Endometrial microvascular endothelial cells (primary cell): ENCODE measurements around the gene RUNX3. TPM values are rescaled to one million over a fixed set of nuclear protein-coding genes. Genes with fewer than 3 reads are reported as not detected.
"Not testable (repeated sequence)": the region's sequence is repeated elsewhere in the genome, so short reads cannot be mapped to it uniquely, and the experiment has no call there.

ENCODE experiments used
- in situ Hi-C: cut with HindIII; loops from 2 replicates; pipeline ENCODE4 v1.10.0; 2017; ENCODE audit warnings: low sequenced_read_pairs, low pct_unique_long_range_greater_than_20kb; ENCODE audit errors: inconsistent ontology term
- total RNA-seq: library from RNA; depleted of rRNA; stranded (reverse); fragments of >200 nt; gene quantifications from one replicate; pipeline ENCODE4 v1.2.3, GENCODE V29; 2015; ENCODE audit errors: inconsistent ontology term

The RUNX3 gene
- total RNA-seq, 1 donor from 2014 or later = not detected

DNA sequence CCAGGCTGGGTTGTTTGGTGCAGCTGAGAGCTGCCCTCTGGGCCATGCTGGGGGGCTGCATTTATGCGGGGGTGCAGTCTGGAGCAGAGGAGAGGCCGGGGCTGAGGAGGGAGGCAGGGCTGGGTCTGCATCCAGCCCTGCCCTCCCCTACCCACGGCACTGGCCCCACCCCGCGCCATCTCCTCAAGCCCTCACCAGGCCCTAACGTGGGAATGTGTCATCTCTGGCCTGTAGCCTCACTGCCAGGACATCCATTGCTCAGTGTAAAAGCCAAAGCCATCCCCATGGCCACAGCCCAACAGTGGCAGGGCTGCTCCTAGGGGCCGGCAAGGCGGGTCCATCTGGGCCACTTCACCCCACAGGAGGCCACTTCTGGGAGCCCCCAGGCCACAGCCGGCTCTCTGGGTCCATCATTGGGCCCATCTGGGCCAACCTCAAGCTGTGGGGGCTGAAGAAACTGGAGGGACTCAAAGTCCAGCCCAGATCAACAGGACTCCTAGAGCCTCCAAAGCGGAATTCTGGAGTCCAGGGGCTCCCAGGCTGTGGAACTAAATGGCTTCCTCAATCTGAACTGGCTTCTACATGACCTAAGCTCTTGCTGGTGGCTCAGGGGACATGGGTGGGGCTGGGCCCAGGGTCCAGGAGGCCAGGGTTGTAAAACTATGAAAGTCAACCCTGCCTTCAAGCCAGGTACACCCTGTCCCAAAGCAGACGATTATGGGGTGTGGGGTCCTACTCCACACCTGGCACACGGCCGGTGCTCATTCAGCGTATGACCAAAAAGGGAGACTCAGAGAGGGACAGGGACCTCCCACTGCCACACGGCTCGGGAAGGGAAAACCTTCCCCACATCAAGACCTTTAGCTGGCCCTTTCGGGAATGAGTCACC lies 32.6 kb downstream of the RUNX3 start:
- in situ Hi-C loops = no loop called here

DNA sequence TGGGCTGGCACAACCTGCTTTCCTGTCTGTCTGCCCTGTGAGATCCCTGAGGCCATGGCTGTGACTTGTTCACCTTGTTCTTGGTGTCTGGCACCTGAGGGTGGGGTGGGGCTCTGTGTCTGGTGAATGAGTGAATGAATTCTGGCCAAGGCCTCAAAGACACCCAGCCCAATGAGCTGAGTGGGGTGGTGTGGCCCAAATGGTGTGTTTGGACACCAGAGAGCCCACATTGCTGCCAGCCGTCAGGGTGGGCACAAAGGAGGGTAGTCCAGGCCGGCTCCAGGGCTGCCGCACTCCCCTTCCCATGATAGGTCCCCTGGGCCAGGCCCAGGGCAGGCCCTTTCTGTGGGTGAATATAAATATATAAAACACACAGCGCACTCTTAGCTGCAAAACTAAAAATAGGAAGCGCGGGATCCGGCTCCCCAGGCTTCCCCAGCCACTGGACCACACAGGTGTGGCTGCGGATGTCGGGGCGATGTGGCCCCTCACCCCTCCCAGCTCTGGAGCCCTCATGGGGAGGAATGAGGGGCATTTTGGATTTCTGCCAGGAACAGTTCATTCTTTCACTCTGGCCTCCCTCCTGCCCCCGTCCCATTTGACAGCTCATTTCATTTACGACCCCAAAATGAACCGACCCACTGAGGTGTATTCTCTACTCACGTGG lies 33.3 kb downstream of the RUNX3 start:
- in situ Hi-C loops = no loop called here

DNA sequence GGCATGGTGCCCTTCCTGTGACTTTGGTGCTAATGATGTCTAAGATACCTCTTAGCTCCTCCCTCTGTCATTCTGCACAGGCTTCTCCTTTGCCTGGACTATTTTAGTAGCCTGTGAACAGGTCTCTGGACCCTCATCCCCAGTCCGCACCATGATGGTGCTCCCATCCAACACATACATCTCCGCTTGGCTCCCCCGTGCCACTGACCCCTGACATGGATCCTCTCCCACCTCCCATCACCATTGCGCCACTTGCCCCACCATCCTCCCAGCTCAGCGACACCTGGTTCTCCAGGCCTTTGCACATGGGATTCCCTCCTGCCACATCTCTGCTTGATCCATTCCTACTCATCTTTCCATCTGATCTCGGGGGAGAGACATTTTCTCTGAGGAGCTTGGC lies 33.9 kb downstream of the RUNX3 start:
- in situ Hi-C loops = no loop called here

DNA sequence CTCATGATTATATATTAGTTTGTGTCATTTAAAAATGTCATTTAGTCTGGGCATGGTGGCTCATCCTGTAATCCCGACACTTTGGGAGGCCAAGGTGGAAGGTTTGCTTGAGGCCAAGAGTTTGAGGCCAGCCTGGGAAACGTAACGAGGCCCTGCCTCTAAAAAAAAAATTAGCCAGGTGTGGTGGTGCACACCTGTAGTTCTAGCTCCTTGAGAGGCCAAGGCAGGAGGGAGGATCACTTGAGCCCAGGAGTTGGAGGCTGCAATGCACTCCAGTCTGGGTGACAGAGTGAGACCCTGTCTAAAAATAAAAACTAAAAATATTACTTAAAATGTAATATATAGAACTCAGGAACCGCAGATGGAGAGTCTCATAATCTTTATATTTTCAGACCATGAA lies 34.6 kb downstream of the RUNX3 start:
- in situ Hi-C loops = no loop called here

DNA sequence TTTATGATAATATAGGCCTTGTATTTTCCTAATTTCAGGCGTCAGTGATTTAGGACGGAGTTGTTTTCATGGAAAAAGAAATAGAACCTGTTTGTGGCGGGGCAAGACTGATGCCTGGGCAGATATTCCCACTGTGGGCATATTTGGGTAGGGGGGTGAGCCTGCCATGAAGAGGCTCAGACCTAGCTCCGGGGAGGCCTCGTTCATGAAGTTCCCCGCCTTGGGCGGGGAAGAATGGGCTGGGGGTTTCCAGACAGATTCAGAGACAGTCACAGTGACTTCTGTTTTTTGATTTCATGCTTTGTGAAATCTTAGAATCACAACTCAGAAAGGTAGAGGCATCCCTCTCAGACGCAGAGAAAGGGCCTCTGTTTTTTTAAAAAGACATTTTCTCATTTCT lies 36.1 kb downstream of the RUNX3 start:
- in situ Hi-C loops = no loop called here

DNA sequence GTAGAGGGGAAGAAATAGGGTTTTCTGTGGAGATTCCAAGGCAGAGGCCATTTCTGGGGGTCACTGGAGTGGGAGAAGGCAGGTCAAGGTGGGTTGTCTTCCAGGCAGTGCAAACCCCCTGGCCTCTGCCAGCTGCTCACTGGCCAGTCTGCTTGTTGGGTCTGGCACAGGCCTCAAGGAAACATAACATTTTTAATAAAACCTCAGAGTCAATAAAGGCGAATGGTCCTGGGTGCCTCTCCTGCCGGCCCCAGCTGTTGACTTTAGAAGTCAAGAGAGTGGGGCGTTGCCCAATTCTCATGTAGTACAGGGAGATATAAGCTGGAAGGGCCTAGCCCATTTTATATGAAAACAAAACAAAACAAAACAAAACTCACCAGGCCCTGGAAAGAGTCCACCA lies 36.6 kb downstream of the RUNX3 start:
- in situ Hi-C loops = no loop called here

DNA sequence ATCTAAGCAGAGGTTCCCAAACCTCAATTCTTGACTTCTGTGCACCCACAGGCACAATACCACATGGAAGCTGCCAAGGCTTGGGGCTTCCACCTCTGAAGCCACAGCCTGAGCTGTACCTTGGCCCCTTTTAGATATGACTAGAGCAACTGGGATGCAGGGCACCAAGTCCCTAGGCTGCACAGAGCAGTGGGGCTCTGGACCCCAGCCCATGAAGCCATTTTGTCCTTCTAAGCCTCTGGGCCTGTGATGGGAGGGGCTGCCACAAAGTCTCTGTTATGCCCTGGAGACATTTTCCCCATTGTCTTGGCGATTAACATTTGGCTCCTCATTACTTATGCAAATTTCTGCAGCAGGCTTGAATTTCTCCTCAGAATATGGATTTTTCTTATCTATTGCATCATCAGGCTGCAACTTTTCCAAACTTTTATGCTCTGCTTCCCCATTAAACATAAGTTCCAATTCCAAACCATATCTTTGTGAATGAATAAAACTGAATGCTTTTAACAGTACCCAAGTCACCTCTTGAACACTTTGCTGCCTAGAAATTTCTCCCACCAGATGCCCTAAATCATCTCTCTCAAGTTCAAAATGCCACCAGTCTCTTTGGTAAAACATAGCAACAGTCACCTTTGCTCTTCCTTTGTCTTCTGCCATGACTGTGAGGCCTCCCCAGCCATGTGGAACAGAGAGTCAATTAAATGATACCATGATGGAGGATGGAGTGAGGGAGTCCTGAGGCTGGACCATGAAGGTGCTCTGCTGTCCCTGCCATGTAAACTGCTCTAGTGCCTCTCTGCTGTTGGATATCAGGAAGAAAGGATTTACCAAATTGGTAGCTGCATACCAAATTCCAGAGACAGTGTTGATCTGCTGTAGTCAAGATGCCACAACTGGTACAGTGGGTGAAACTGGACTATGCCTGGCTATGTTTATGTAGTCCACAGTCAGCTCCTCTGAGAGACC lies 37.6 kb downstream of the RUNX3 start:
- in situ Hi-C loops = no loop called here

DNA sequence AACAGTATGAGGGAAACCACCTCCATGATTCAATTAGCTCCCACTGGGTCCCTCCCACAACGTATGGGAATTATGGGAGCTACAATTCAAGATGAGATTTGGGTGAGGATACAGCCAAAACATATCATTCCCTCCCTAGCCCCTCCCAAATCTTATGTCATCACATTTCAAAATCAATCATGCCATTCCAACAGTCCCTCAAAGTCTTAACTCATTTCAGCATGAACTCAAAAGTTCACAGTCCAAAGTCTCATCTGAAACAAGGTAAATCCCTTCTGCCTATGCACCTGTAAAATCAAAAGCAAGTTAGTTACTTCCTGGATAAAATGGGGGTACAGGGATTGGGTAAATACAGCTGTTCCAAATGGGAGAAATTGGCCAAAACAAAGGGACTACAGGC lies 38.7 kb downstream of the RUNX3 start:
- in situ Hi-C loops = not testable (repeated sequence)

DNA sequence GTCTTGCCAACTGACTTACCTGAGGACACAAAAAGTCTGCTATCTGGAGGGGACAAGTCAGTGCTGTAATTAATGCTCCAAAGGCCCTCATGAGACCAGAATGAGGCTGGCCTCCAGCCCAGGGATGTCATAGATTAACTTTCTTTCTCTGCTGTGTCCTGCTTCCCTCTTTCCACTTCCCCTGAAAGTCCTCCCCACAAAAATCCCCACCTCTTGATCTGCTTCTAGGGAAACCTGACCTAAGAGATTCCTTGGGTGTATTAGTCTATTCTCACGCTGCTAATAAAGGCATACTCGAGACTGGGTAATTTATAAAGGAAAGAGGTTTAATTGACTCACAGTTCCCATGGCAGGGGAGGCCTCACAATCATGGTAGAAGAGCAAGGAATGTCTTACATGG lies 39.2 kb downstream of the RUNX3 start:
- in situ Hi-C loops = no loop called here

DNA sequence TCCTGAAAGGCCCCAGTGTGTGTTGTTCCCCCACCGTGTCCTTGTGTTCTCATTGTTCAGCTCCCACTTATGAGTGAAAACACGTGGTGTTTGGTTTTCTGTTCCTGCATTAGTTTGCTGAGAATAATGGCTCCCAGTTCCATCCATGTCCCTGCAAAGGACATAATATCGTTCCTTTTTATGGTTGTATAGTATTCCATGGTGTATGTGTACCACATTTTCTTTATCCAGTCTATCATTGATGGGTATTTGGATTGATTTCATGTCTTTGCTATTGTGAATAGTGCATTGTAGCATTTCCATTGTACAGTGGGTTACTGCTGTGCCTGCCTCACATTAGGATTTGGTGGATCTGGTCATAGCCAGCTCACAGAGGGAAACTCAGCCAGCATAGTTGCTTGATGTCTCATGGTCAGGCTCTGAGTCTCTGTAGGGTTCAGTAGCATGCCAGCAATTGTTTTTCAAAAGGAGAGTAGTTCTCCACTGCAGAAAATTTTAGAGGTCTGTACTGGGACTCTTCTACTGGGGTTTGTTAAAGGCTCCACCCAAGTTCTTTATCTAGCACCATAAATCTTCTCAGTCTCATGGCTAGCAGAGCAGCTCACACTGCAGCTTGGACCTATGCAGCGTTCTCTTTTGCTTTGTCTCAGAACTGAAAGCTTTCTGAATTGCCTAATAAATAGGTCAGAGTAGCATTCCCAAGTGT lies 41.0 kb downstream of the RUNX3 start:
- in situ Hi-C loops = no loop called here

DNA sequence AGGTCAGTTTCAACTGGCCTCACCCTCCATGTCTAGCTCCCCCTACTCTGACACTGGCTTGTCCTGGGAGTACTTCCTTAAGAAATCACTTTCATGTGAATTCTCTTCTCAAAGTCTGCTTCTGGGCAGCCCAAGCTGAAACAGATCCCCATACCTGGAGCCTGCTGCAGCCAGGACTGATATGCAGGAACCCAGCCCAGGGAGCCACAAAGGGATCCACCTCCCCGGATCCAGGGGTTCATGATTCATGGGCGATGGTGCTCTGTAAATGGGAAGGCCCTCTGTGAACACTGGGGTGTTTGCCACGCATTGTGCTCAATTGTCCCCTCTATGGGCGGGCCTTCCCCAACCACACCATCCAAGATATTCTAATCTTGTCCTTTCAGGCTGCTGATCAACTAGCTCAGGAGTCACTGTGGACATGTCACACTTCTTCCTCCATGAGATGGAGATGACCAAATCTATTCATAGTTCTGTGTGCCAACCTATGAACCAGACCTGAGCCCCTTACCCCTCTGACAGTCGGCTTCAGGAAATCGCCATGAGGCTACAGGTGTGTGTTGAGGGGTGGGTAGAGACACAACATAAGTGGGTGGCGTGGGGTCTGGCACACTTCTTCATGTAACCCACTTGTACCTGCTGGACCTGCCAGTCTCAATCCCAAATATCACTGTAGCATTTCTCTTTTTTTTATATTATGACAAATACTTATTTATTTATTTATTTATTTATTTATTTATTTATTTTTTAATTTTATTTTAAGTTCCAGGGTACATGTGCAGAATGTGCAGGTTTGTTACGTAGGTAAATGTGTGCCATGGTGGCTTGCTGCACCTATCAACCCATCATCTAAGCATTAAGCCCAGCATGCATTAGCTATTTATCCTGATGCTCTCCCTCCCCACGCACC lies 41.8 kb downstream of the RUNX3 start:
- in situ Hi-C loops = no loop called here

DNA sequence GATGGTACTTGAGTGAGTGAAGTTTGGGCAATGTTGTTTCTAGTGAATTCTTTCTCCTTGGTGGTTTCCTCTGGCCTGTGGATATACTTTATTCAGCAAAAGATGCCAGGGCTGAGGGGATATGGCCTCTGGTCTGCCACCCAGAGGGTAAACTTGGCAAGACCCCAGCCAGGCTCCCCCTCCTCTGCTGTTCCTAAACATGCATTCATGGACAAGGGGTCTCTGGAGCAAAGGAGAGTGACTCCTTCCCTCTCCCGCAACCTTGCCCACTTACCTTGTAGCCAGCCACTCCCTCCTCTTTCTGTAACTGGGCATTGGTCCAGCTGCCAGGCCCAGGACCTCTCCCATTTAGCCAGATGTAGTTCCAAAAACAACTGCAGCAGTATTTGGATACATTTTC lies 43.8 kb downstream of the RUNX3 start:
- in situ Hi-C loops = no loop called here

DNA sequence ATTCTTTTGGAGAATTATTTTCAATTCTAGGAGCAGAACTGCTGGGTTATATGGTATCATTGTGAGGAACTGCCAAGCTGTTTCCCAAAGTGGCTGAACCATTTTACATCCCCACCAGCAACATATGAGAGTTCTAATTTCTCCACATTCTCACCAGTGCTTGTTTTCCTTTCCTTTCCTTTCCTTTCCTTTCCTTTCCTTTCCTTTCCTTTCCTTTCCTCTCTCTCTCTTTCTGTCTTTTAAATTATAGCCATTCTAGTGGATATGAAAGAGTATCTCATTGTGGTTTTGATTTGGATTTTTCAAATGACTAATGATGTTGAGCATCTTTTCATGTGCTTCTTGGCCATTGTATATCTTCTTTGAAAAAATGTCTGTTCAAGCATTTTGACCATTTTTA lies 45.3 kb downstream of the RUNX3 start:
- in situ Hi-C loops = no loop called here

DNA sequence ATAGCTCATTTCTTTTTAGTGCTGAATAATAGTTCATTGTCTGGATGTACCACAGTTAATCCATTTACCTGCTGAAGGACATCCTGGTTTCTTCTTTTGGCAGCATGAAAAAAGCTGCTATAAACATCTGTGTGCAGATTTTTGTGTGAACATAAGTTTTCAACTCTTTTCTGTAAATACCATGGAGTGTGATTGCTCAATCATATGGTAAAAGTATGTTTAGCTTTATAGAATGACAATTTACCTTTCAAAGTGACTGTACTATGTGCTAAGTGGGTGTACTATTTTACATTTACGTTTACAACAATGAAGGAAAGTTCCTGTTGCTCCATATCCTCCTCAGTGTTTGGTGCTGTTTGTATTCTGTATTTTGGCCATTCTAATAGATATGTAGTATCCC lies 49.0 kb downstream of the RUNX3 start:
- in situ Hi-C loops = no loop called here

DNA sequence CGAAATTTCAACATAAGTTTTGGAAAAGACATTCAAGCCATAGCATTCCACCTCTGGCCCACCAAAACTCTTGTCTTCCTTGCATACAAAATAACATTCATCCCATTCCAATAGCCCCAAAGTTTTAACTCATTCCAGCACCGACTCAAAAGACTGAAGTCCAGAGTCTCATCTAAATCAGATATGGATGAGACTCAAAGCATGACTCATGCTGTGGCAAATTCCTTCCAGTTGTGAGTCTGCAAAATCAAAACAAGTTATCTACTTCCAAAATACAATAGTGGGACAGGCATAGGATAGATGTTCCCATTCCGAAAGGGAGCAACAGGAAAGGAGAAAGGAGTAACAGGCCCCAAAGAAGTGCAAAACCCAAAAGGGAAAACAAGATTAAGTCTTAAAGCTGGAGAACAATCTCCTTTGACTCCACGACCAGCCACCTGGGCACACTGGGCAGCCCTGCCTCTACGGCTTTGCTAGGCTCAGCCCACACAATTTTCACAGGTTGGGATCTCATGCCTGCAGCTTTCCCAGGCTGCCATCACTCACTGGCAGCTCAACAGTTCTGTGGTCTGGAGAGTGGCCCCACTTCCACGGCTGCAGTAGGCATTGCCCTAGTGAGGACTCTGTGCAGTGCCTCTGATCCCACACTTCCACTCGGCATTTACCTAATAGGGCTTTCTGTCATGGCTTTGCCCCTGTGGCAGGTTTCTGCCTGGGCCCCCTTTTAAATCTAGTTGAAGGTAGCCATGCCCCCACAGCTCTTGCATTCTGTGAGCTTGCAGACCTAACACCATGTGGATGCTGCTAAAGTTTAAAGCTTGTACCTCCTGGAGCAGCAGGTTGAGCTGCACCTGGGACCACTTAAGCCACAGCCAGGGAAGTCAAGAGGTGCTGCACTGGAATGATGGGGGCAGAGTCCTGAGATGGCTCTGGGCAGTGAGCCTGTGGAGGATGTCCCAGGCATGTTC lies 51.0 kb downstream of the RUNX3 start:
- in situ Hi-C loops = no loop called here

DNA sequence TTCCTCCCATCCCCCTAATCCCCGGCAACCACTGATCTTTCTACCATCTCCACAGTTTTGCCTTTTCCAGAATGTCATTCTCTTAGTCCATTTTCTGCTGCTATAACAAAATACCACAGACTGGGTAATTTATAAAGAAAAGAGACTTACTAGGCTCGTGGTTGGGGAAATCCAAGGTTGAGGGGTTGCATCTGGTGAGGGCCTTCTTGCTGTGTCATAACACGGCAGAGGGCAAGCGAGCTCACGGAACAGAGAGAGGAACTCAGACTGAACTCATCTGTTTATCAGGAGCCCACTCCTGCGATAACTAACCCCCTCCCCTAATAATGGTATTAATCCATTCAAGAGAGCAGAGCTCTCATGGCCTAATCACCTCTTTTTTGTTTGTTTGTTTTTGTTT lies 52.0 kb downstream of the RUNX3 start:
- in situ Hi-C loops = no loop called here

DNA sequence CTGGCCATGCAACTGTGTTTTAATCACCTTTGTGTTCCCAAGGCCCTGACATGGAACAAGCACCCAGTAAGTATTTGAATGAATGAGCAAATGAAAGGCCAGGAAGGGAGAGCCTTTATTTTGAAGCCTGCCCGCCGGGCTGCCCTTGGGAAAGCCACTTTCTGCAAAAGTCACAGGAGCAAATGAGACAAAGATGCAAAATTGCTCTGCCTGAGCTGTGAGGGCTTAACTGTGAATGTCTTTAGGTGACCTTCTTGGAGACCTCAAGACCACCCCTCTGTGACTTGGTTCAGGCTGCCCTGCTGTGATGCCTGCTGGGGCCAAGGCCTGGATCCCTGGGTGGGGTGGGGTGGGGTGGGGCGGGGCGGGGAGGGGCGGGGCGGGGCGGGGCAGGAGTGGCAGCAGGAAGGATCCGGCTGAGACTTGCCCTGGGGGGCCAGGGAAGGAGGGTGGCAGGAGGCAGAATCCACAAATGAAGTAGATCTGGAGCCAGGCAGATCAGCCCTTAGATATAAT lies 54.0 kb downstream of the RUNX3 start:
- in situ Hi-C loops = no loop called here
